PFSK-1 (cell line): ENCODE results near the gene PPP2R2C.

Source experiments
- POLR2AphosphoS5 ChIP-seq: IDR thresholded peaks from 2 replicates; pipeline ENCODE4 v1.6.1; 2012; ENCODE audit warnings: low read depth, mild to moderate bottlenecking, control low read depth, low read length, moderate library complexity
- SIN3A ChIP-seq: IDR thresholded peaks from 2 replicates; pipeline ENCODE4 v1.6.1; 2012; ENCODE audit warnings: mild to moderate bottlenecking, low read length, moderate library complexity, borderline replicate concordance; ENCODE audit not compliant: insufficient read depth
- TAF1 ChIP-seq: IDR thresholded peaks from 2 replicates; pipeline ENCODE4 v1.6.1; 2012; ENCODE audit warnings: low read length, control low read depth, borderline replicate concordance; ENCODE audit not compliant: insufficient read depth
- TF ChIP-seq, protein P1 (sequence below), 2 experiments: IDR thresholded peaks; 2 replicates each; pipeline versions ENCODE4 v1.6.1 to v1.8.0; 2011 to 2012; ENCODE audit warnings: low read depth in 2 of 2, low read length in 2 of 2, control low read depth in 1 of 2, inconsistent platforms in 1 of 2, mild to moderate bottlenecking in 1 of 2, moderate library complexity in 1 of 2; ENCODE audit not compliant: insufficient read depth in 1 of 2

DNA sequence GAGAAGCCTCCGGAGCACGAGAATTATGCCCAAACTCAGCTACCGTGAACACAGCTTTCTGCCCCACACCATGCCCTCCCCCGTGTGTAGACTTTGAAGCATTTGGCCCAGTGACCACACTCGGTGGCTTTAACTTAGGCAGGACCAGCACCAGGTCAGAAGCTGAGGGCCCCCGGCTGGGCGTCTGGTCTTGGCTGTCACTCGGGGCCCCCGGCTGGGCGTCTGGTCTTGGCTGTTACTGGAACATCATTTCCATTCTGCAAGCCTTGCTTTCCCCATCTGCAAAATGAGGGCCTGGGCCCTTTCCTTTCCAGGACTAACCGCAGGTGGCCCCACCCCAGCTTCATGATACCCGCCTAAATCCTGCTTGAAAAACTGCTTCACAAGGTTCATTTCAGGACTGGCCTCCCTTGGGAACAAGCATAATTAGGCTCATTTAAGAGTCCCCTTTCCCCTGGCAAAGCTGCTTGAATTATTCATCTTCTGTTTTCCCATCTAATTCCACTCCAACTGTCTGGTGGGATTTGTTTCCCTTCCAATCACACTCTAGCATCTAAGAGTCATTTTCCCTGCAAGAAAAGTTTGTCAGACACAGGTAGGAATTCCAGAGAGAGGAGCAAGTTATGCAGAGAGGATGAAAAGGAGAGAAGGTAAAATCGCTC is 120.3 kb downstream of the PPP2R2C start:
- TF ChIP-seq TAF1 (no peak), SIN3A (no peak), POLR2AphosphoS5 (no peak)
- TF ChIP-seq, protein P1, sequence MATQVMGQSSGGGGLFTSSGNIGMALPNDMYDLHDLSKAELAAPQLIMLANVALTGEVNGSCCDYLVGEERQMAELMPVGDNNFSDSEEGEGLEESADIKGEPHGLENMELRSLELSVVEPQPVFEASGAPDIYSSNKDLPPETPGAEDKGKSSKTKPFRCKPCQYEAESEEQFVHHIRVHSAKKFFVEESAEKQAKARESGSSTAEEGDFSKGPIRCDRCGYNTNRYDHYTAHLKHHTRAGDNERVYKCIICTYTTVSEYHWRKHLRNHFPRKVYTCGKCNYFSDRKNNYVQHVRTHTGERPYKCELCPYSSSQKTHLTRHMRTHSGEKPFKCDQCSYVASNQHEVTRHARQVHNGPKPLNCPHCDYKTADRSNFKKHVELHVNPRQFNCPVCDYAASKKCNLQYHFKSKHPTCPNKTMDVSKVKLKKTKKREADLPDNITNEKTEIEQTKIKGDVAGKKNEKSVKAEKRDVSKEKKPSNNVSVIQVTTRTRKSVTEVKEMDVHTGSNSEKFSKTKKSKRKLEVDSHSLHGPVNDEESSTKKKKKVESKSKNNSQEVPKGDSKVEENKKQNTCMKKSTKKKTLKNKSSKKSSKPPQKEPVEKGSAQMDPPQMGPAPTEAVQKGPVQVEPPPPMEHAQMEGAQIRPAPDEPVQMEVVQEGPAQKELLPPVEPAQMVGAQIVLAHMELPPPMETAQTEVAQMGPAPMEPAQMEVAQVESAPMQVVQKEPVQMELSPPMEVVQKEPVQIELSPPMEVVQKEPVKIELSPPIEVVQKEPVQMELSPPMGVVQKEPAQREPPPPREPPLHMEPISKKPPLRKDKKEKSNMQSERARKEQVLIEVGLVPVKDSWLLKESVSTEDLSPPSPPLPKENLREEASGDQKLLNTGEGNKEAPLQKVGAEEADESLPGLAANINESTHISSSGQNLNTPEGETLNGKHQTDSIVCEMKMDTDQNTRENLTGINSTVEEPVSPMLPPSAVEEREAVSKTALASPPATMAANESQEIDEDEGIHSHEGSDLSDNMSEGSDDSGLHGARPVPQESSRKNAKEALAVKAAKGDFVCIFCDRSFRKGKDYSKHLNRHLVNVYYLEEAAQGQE (IDR thresholded peaks at IDR 0.05; ENCODE audit: insufficient read depth in 1 of 2, low read depth in 2 of 2, low read length in 2 of 2): no peak
